Metanephros (tissue), 1 donor: ENCODE measurements around the gene BCAS2. TPM values are rescaled to one million over a fixed set of nuclear protein-coding genes. Genes with fewer than 3 reads are reported as not detected.

Experiments used
- total RNA-seq: library from RNA; depleted of rRNA; stranded (reverse); fragments of >200 nt; gene quantifications from one replicate; pipeline ENCODE4 v1.2.3, GENCODE V29; 2014

Gene BCAS2
- 24.7 TPM for total RNA-seq

DNA sequence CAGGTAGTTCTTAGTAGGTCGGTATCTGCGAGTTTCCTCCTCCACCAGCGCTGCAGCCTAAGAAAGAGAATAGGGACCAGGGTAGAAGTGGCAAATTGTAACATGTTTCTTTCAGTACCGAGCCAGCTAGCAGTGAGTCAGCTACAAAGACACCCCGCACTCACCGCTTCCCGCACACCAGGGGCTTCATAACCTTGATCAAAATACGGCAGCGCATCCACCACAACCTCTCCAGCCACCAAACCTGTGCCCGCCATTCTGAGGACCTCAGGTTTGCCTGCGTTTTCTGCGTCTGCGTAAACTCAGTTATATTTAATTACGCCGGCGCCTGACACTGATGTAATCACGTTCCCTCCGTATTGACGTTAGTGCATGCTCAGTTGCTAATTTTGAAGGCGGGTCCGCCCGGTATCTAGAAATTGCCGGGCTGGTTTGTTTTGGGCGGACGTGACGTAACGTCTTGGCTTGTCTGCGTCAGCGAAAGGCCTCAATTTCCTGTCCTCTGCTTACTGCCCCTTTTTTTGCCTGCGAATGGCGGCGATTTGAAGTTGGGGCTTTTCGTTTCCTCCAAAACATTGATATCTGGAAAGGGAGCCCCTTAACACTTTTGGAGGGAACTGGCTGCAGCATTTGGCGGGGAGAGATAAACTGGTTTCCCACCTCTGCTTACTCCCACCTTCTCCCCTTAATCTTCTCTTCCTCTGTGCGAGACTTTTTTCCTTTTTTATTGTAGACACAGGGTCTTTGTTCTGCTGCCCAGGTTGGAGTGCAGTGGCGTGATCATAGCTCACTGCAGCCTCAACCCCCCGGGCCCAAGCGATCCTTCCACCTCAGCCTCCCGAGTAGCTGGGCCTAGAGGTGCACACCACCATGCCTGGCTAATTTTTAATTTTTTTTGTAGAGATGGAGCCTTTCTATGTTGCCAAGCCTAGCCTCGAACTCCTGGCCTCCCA lies at the start of gene BCAS2:
TSS of gene BCAS2 (minus strand) at position 281 of the 953 bp plus-strand sequence. CDS start at position 257, 24 bp downstream.

Other genes starting within 250 kb of the BCAS2 start
- gene TRIM33, start 70.4 kb downstream of the BCAS2 start, total RNA-seq, result 73.0 TPM
- 5.8 TPM for gene DENND2C, start 88.4 kb upstream of the BCAS2 start, total RNA-seq
- gene AMPD1, start 113.9 kb upstream of the BCAS2 start, total RNA-seq, result 22.7 TPM
- 33.2 TPM for gene NRAS, start 135.2 kb upstream of the BCAS2 start, total RNA-seq
- 325 TPM for gene CSDE1, start 176.4 kb upstream of the BCAS2 start, total RNA-seq
- 84.3 TPM for gene SIKE1, start 199.1 kb upstream of the BCAS2 start, total RNA-seq